ENCODE data around the gene XPC.

DNA sequence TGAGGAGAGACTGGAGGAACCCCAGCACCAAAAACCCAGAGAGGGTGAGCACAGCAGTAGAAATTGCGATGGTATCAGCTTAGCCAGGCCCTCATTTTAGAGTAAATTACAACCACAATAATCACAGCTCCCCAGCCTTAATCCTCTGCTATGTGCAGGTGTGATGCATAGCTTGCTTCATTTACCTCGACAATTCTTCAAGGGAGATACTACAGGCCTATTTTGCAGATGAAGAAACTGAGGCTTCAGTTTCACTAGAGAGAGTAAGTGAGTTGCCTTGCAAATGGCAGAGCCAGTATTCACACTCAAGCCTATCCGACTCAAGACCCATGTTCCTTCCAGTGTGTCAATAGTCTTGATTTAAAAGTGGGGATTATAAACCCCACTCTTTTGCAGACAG, 33.6 kb upstream of the XPC start:
- TF ChIP-seq CTCF (IDR thresholded peaks at IDR 0.05) (no peak), POLR2A (IDR thresholded peaks at IDR 0.05) (no peak), POLR2AphosphoS5 (IDR thresholded peaks at IDR 0.05) (no peak), EP300 (IDR thresholded peaks at IDR 0.05) (no peak)
